ENCODE data around the gene CRACDL.
"Not testable (repeated sequence)": the region's sequence is repeated elsewhere in the genome, so short reads cannot be mapped to it uniquely, and the experiment has no call there.

Gene CRACDL

DNA sequence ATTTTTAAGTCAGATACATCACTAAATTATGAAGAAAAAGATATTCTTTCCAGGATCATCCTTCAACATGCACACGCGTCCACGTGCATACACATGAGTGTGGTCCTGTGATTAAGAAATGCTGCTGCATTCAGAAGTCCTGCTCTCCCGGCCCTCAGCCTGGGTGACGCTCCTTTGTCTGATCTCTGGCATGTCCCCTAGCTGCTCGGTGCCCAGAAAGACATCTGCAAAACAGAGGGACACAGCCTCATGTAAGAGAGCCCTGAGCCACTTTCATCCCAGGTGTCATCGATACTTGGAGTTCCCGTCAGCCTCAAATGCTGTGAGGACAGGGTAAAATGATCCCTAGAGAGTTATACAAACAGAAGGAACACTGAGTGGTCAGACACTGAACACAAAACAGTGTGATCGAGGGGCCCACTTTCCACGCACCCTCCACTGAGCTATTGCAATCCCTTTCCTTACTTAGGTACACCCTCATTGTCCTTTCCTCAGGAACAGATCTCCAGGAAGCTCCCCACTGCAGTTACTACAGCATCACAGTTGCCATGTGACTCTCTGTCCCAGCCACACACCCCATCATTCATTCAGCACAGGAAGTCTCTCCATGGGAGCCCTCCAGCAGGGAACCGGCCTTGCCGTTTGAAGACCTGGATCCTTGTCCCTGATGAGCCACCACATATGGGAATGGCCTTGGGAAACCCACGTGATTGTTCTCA is 32.1 kb downstream of the CRACDL start:
- no peak for DNase-seq

- DNase-seq = no peak
Measured at GRCh38 chr2:98903064-98903355, 33.0 kb downstream of the CRACDL start.

DNA sequence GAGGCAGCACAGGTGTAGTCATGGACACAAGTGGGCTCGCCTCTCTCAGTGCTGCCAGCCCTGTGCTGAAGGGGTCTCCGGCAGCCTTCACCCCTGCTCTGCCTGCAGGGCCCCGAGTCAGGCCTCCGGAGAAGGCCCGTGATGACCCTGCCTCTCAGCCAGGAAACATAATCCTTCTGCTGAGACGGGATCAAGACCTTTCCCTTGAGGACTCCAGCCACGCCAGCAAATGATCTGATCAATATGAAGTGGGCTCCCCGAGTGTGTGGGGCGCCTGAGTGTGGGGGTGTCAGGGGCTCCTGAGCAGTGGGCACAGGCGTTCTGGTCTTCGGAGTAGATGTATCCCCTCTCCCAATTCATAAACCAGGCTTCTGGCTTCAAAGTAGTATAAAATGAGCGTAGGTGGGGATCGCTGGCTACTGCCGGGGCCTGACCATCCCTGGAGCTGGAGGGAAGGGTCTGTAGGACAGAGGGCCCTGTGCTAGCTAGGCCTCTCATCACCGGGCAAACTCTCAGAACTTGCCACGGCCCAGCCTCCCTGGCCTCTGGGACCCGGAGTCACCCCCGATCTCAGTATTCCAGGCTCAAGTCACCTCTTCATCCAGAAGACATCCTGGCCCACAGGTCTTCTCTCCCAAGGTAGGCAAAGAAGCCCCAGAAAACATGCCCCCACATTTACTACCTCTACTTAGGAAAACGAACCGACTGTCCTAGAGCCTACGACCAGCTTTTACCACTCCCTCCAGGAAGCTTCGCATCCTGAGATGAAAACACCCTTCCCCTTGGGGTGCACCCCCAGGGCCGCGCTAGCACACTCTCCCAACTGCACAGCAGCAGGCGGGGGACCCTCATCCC is 33.6 kb downstream of the CRACDL start:
- DNase-seq = no peak

GRCh38 chr2:98901702-98902101 is 34.3 kb downstream of the CRACDL start:
- DNase-seq = no peak

DNA sequence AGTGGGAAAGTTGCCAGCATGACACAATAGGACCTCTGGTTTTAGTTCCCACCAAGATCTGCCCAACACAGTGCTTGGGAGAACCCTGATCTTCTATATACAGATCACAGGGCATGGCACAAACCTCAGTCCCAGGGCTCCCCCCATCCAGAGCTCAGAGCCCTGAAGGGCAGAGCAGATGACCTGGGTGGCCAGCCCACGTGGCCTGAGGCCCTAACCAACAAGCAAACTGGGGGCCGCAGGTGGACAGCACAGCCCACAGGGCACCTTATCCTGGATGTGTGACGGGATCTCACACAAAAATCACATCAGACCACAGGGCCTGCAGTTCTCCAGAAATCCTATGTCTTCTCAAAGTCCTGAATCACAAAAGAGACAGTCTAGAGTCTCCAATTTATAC is 34.7 kb downstream of the CRACDL start:
- no peak for DNase-seq

DNA sequence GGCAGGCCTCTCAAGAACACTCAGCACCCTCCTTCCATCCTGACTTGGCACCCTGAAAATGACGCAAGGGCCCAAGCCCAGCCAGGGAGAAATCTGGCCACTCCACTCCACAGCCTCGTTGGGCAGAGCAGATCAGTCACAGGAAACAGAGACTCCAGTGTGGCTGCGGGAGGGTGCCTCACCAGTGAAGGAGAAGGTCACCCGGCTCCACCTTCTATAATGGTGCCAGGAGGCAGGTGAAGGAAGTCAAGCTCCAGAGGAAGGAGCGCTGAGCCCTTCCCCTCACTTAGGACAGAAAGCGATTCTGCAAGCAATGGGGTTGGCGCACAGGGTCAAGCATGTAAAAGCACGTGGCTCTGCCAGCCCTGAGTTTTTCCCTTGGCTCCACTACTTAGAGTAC is 35.3 kb downstream of the CRACDL start:
- no peak for DNase-seq

DNA sequence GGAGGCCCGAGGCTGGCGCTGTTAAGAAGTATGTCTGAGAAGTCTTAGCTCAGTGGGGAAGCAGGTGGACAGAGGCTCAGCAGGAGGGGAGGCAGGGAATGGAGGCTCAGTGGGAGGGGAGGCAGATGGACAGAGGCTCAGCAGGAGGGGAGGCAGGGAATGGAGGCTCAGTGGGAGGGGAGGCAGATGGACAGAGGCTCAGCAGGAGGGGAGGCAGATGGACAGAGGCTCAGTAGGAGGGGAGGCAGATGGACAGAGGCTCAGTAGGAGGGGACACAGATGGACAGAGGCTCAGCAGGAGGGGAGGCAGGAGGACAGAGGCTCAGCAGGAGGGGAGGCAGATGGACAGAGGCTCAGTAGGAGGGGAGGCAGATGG is 36.3 kb downstream of the CRACDL start:
- not testable (repeated sequence) for DNase-seq

- no peak for DNase-seq
Measured at GRCh38 chr2:98899041-98899702, 36.9 kb downstream of the CRACDL start.

- no peak for DNase-seq
Measured at GRCh38 chr2:98898423-98898841, 37.6 kb downstream of the CRACDL start.

DNA sequence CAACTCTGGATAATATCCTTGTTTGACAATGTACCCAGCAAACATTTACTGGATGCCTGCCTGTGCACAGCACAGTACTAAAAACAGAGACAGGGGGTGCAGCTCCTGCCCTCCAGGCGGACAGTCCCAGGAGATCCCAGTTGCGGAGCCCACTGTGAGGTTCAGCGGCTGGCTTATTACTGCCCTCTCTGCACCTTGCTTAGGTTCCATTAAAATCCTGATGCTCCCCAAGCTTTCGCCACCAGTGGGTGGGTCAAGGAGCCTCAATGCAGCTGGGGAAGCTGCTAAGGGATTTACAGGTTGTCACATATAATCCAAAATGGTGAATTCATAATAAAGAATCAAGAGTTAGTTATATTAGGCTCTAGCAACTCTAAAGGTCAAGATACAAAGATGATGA is 38.3 kb downstream of the CRACDL start:
- DNase-seq = no peak

- no peak for DNase-seq
Measured at GRCh38 chr2:98896944-98897343, 39.1 kb downstream of the CRACDL start.

DNA sequence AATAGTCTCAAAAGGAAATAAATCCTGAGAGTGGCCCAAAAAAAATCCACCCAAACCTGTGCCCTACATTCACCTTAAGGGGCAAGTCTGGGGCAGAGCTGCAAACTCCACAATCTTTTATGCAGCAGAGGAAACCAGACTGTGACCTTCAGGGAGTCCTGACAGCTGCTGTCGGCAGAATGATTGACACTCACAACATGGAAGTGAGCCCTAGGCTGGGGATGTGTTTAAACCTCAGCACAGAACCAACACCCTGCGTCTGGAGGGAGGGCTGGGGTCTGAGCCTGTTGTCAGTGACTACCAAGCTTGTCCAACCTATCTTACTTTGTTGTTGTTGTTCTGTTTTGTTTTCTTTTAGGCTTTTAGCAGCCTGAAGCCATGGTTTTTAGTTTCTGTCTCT is 39.6 kb downstream of the CRACDL start:
- DNase-seq = no peak

- DNase-seq = no peak
Measured at GRCh38 chr2:98895901-98896300, 40.1 kb downstream of the CRACDL start.

DNA sequence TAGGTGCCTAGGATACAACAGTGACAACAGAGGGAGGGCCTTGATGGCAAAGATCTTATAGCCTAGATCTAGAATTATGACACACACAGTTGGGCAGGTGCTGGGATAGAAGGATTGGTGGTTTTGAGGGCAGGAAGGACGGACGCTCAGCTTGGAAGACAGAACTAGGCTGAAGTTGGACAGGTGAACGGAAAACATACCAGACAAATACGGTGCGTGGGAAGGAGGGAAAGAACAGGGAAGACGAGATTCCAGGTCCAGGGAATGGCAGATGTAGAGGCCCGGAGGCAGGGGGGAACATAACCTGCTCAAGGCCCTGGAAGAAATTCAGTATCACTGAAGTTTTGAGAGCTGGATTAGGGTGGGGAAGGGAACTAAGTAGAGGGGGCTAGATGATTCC is 40.8 kb downstream of the CRACDL start:
- no peak for DNase-seq

GRCh38 chr2:98894331-98895000 is 41.6 kb downstream of the CRACDL start:
- no peak for DNase-seq

DNA sequence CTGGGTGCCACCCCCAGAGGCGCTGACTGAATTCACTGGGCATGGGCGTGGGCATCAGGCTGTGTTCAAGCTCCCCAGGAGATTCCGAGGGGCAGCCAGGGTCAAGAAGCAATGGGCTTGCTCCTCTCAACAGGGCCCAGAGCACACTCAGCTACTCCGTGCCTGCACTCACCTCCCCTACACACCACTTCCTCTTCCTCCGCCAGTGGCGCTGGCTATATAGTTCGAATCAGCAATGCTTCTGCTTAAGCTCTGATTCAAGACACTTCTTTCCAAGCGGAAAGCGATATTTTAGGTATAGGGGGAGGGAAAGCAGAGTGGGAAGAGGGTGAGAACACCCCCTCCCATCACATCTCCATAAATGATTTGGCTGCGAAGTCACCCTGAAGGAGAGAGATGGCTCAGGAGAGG is 42.1 kb downstream of the CRACDL start:
- DNase-seq = no peak

GRCh38 chr2:98892871-98893270 is 43.2 kb downstream of the CRACDL start:
- no peak for DNase-seq

DNA sequence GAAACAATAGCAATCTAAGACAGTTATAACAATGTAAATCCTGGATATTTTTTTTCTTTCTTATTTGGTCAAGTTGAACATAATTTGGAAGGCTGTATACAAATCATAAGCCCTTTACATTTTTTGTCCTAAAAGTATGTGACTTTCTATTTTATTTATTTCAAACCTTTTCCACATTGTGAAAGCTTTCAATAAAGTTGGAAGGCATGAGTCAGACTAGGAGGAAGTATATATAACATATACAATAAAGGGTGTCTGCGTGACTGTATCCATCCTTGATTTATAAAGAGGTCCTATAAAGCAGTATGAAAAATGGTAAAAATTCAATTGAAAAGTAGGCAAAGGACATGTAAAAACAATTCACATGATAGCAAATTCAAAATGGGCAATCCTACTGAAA is 44.4 kb downstream of the CRACDL start:
- no peak for DNase-seq

- no peak for DNase-seq
Measured at GRCh38 chr2:98886066-98886554, 49.9 kb downstream of the CRACDL start.

GRCh38 chr2:98884658-98885057 is 51.4 kb downstream of the CRACDL start:
- no peak for DNase-seq

DNA sequence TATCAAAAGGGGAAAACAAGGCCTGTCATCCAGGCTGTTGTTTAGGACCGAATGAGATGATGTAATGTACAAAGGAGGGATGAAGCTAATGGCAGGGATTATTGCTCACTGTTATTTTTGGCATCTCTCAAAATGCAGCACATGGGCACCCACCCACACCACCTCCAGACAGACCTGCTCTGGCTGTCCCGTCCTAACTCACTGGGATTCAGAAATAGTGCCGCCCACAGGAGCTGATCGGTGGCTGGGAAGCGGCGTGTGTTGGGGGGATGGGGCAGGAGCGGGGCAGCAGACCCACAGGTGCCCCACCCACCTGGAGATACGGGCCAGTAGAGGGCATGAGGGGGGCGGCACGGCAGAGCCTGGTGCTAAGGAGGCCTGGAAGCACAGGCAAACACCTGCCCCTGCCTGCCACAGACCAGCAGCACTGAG is 52.2 kb downstream of the CRACDL start:
- DNase-seq = no peak

- no peak for DNase-seq
Measured at GRCh38 chr2:98882971-98883779, 52.9 kb downstream of the CRACDL start.

Data from CD4-positive, alpha-beta T cell treated with Interleukin-17A for 1 hour (primary cell).